Measurements from ENCODE around the gene OTULIN.

GRCh38 chr5:14650052-14650451 lies 14.5 kb upstream of the OTULIN start:
- no peak for TF ChIP-seq CTCF (IDR thresholded peaks at IDR 0.05)
- TF ChIP-seq POLR2A (IDR thresholded peaks at IDR 0.05), result no peak
